Suprapubic skin (tissue), 4 donors: Measurements from ENCODE around the gene RAX. TPM values are rescaled to one million over a fixed set of nuclear protein-coding genes. Genes with fewer than 3 reads are reported as not detected.

Source experiments
- DNase-seq, 2 donors: peaks; one replicate each; pipeline ENCODE4 v3.0.0-alpha.2; 2019; ENCODE audit warnings: low spot score in 2 of 2
- H3K27ac ChIP-seq: fragments of 200-600 bp; sonication (generic); one replicate; pipeline ENCODE4 v1.5.1; 2019
- H3K27me3 ChIP-seq: fragments of 200-600 bp; sonication (generic); one replicate; pipeline ENCODE4 v1.5.1; 2019
- H3K36me3 ChIP-seq: fragments of 200-600 bp; sonication (generic); one replicate; pipeline ENCODE4 v1.5.1; 2019
- H3K4me1 ChIP-seq: fragments of 200-600 bp; sonication (generic); one replicate; pipeline ENCODE4 v1.5.1; 2019
- H3K4me3 ChIP-seq: fragments of 200-600 bp; sonication (generic); one replicate; pipeline ENCODE4 v1.5.1; 2019; ENCODE audit warnings: mild to moderate bottlenecking
- H3K9me3 ChIP-seq: fragments of 200-600 bp; sonication (generic); one replicate; pipeline ENCODE4 v1.5.1; 2019
- EP300 ChIP-seq: sonication (generic); formaldehyde crosslinking; IDR thresholded peaks from one replicate; pipeline ENCODE4 v1.6.1; 2017; ENCODE audit warnings: antibody characterized with exemption
- POLR2A ChIP-seq, 2 donors: fragments of 450-650 bp; IDR thresholded peaks; one replicate each; pipeline ENCODE4 v1.6.1; 2017; ENCODE audit warnings: antibody characterized with exemption in 2 of 2, mild to moderate bottlenecking in 2 of 2, moderate library complexity in 2 of 2
- POLR2AphosphoS5 ChIP-seq, 3 donors: sonication (generic); formaldehyde crosslinking; IDR thresholded peaks; one replicate each; pipeline ENCODE4 v1.6.1; 2017; ENCODE audit warnings: antibody characterized with exemption in 3 of 3
- WGBS: methylation state at CpG from one replicate; pipeline ENCODE4 v1.1.5; 2018; 5-methylcytosine and 5-hydroxymethylcytosine counted together
- total RNA-seq, 4 donors: library from RNA; depleted of rRNA; stranded (reverse); fragments of >200 nt; gene quantifications; one replicate each; pipeline ENCODE4 v1.1.0, GENCODE V29; 2016
- TF ChIP-seq, protein P1 (sequence below), 2 donors: fragments of 200-600 bp in 1 of 2; fragments of 450-650 bp in 1 of 2; sonication (generic) in 1 of 2; IDR thresholded peaks; one replicate each; pipeline ENCODE4 v1.5.1; 2016 to 2019; ENCODE audit warnings: antibody characterized with exemption in 2 of 2, mild to moderate bottlenecking in 1 of 2, moderate library complexity in 1 of 2

The RAX gene
- total RNA-seq, 4 donors from 2014 or later, result 0.18 TPM; not detected in 3

DNA sequence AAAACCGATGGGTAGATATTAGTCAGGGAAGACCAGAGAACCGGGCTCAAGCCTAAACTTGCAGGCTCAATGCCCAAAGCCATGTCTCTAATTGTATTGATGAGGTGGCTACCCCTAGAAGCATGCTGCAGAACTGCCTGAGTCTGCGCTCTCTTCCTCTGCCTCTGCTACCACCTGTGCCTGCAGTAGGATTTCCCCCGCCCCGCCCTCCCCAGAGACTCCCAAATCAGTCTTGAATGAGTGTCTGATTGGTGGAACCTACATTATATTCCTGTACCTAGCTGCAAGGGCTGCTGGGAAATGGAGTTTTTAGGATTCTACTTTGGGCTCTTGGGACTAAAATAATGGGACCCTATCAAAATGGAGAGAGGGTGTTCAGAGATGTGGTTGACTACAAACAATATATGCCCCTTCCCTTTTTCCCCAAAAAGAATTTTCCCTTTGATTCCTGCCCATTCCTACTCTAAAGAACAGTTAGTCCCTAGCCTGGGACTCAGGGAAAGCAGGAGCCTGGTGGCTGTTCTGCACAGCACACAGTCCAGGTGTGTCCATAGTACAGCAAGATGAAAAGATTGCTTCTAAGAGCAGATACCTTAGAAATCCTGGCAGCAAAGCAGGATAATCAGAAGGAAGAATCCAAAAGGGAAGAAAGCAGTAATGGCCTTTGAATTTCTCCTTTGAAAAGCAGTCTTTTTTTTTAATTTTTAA, 40.8 kb downstream of the RAX start:
- Histone ChIP-seq H3K27ac (no peak overlapping the region), H3K9me3 (no peaks in the 10 kb centered on the region), H3K4me1 (no peaks in the 10 kb centered on the region), H3K27me3 (no peaks in the 10 kb centered on the region), H3K36me3 (no peaks in the 10 kb centered on the region), H3K4me3 (no peak overlapping the region)
- WGBS, result 69% methylated on average over 5 of the region's 5 CpGs
- no peak for DNase-seq
- no peak for TF ChIP-seq POLR2AphosphoS5 (IDR thresholded peaks at IDR 0.05)
- no peak for TF ChIP-seq POLR2A (IDR thresholded peaks at IDR 0.05)
- no peak for TF ChIP-seq EP300
- TF ChIP-seq, protein P1, sequence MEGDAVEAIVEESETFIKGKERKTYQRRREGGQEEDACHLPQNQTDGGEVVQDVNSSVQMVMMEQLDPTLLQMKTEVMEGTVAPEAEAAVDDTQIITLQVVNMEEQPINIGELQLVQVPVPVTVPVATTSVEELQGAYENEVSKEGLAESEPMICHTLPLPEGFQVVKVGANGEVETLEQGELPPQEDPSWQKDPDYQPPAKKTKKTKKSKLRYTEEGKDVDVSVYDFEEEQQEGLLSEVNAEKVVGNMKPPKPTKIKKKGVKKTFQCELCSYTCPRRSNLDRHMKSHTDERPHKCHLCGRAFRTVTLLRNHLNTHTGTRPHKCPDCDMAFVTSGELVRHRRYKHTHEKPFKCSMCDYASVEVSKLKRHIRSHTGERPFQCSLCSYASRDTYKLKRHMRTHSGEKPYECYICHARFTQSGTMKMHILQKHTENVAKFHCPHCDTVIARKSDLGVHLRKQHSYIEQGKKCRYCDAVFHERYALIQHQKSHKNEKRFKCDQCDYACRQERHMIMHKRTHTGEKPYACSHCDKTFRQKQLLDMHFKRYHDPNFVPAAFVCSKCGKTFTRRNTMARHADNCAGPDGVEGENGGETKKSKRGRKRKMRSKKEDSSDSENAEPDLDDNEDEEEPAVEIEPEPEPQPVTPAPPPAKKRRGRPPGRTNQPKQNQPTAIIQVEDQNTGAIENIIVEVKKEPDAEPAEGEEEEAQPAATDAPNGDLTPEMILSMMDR (IDR thresholded peaks at IDR 0.05), result no peak

DNA sequence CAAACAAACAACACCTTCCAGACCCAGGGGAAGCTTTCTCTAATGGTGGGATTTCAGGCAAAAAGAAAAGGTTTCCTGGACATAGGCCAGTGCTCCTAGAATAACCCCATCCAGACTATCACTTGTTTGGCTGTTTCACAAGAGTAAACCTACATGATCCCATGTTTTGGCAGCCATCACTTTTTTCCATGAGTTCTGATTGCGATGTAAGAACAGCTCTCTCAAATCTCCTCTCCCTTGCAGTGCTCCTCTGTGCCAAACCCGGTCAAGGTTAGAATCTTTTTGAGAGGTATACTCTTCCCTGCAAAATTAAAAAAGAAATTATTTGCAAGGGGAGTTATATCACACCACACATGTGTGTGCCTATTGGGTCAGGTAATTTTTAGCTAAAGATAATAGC, 41.4 kb downstream of the RAX start:
- H3K9me3 ChIP-seq, result no peaks in the 10 kb centered on the region
- no peak overlapping the region for H3K4me3 ChIP-seq
- H3K4me1 ChIP-seq, result no peaks in the 10 kb centered on the region
- 63% methylated on average over 2 of the region's 2 CpGs for WGBS
- H3K27ac ChIP-seq, result no peak overlapping the region
- no peaks in the 10 kb centered on the region for H3K36me3 ChIP-seq
- no peak for DNase-seq
- no peaks in the 10 kb centered on the region for H3K27me3 ChIP-seq
- TF ChIP-seq POLR2AphosphoS5 (IDR thresholded peaks at IDR 0.05), result no peak
- TF ChIP-seq, protein P1 (IDR thresholded peaks at IDR 0.05), result no peak
- no peak for TF ChIP-seq EP300
- TF ChIP-seq POLR2A (IDR thresholded peaks at IDR 0.05), result no peak

DNA sequence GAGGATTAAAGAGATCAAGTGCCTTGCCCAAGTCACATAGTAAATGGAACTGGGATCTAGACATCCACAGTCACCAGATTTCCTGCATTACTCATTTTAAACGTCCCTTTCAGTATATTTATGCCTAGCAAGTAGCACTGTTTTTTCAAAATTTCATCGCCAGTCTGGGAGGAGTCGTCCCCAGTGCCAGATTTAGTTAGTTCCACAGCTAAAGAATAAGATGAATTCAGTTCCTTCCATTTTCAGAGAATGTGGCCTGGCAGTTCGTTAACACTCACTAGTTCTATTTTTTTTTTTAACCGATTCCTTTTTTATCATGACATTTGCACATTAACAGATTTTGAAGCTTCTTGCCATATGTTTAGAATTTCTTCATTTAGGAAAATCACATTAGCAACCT, 42.1 kb downstream of the RAX start:
- H3K27ac ChIP-seq, result no peak overlapping the region
- no peak for TF ChIP-seq EP300
- TF ChIP-seq, protein P1 (IDR thresholded peaks at IDR 0.05), result no peak
- TF ChIP-seq POLR2AphosphoS5 (IDR thresholded peaks at IDR 0.05), result no peak
- no peak for TF ChIP-seq POLR2A (IDR thresholded peaks at IDR 0.05)
- no peaks in the 10 kb centered on the region for H3K36me3 ChIP-seq
- 81% methylated on average over 5 of the region's 5 CpGs for WGBS
- no peaks in the 10 kb centered on the region for H3K27me3 ChIP-seq
- H3K9me3 ChIP-seq, result no peaks in the 10 kb centered on the region
- H3K4me1 ChIP-seq, result no peaks in the 10 kb centered on the region
- no peak for DNase-seq
- H3K4me3 ChIP-seq, result no peak overlapping the region

DNA sequence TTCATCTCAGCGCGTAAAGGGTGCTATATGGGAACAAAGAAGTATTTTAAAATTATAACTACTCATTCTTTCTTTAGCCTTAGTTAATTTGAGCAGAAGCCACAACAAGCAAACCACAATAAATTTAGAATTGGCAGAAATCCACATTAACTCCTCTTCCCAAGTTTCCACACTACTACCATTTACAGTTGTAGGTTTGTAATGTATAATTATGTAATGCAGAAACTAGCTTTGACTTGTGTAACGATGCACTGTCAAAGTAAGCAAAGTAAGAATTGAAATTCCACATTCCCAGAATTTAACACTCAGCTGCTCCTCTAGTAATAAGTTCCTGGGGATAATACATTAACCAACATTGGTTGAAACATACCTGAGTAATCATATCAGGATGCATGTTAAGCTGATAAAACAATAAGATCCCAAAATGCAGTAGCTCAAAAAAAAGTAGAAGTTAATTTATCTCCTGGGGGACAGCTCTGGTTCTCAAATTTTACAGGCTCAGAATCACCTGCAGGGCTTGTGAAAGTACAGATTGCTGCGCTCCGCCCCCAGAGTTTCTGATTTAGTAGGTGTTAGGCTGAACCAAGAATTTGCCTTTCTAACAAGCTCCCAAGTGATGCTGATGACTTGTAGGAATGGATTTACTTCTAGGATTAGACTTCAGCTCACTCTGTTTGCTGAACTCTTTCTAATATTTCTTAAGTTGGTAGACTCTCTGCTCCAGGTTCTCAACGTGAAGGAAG, 43.4 kb downstream of the RAX start:
- Histone ChIP-seq H3K9me3 (no peaks in the 10 kb centered on the region), H3K36me3 (no peaks in the 10 kb centered on the region), H3K4me3 (no peak overlapping the region), H3K27me3 (no peaks in the 10 kb centered on the region), H3K4me1 (no peaks in the 10 kb centered on the region), H3K27ac (no peak overlapping the region)
- 54% methylated on average over 6 of the region's 6 CpGs for WGBS
- no peak for DNase-seq
- TF ChIP-seq POLR2A (IDR thresholded peaks at IDR 0.05), result no peak
- no peak for TF ChIP-seq EP300
- no peak for TF ChIP-seq POLR2AphosphoS5 (IDR thresholded peaks at IDR 0.05)
- TF ChIP-seq, protein P1 (IDR thresholded peaks at IDR 0.05), result no peak

DNA sequence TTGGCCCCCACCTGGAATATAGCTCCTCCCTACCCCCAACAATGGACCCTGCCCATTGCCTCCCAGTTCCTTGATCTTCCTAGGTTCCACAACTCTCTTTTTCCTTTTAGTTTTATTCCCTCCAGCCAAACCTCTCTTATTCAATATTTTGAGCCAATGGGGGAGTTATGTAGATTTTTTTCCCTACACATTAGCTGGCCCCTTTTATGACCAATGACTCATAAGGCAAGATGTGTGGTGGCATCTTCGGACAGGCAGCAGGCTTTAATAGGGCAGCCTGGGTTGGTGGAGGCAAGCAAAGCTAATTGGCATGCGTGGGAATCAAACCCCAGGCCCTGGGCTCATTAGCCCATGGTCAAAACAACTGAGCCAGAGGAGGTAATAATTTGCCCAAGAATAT, 44.1 kb downstream of the RAX start:
- no peaks in the 10 kb centered on the region for H3K9me3 ChIP-seq
- no peak overlapping the region for H3K4me3 ChIP-seq
- DNase-seq, result no peak
- TF ChIP-seq POLR2AphosphoS5 (IDR thresholded peaks at IDR 0.05), result no peak
- TF ChIP-seq, protein P1 (IDR thresholded peaks at IDR 0.05), result no peak
- no peak for TF ChIP-seq EP300
- no peak for TF ChIP-seq POLR2A (IDR thresholded peaks at IDR 0.05)
- H3K36me3 ChIP-seq, result no peaks in the 10 kb centered on the region
- H3K4me1 ChIP-seq, result no peaks in the 10 kb centered on the region
- no peak overlapping the region for H3K27ac ChIP-seq
- H3K27me3 ChIP-seq, result no peaks in the 10 kb centered on the region
- WGBS, result 81% methylated on average over 2 of the region's 2 CpGs
